GM04504 (cell line): ENCODE measurements around the gene NBPF6.
"Not testable (repeated sequence)": the region's sequence is repeated elsewhere in the genome, so short reads cannot be mapped to it uniquely, and the experiment has no call there.

Experiments used
- DNase-seq: peaks from one replicate; pipeline ENCODE4 v3.0.0-alpha.2; 2012; ENCODE audit warnings: low read depth

The NBPF6 gene

DNA sequence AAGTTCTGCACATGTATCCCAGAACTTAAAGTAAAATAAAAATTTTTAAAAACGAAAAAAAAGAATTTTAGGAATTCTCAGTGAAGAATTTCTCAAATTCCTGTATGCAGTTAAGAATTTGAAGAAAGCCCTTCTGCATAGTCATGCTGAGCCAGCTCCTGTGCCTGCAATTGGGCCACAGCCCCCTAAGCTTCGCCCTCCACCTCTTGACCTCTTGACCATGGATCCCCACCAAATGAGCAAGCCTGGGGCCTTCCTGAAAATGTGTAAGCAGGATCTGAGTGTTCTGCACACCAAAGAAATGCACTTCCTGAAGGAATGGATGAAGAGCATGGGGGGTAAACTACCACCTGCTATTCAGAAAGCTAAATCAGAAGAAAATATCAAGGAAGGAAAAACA, 52.0 kb downstream of the NBPF6 start:
- DNase-seq: no peak

DNA sequence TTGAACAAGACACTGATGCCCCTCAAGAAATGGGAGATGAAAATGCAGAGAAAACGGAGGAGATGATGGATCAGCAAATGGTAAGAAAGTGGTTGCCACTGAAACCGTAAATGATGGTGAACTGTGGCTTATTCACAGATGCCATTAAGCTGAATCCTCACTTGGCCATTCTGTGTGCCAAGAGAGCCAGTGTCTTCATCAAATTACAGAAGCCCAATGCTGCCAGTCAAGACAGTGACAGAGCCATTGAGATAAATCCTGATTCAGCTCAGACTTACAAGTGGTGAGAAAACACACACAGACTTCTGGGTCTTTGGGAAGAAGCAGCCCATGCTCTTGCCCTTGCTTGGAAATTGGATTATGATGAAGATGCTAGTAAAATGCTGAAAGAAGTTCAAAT, 52.5 kb downstream of the NBPF6 start:
- DNase-seq: peak; percentile 15

- peak; percentile 72 for DNase-seq
Observed at GRCh38 chr1:108503062-108503733, 53.1 kb downstream of the NBPF6 start.

- DNase-seq: no peak
Observed at GRCh38 chr1:108504447-108504846, 54.3 kb downstream of the NBPF6 start.

- no peak for DNase-seq
Observed at GRCh38 chr1:108505763-108506070, 55.6 kb downstream of the NBPF6 start.

GRCh38 chr1:108511764-108512163, 61.6 kb downstream of the NBPF6 start:
- DNase-seq: no peak

GRCh38 chr1:108512239-108513043, 62.3 kb downstream of the NBPF6 start:
- no peak for DNase-seq

- no peak for DNase-seq
Observed at GRCh38 chr1:108513044-108513415, 62.9 kb downstream of the NBPF6 start.

GRCh38 chr1:108513914-108514313, 63.8 kb downstream of the NBPF6 start:
- DNase-seq: not testable (repeated sequence)

DNA sequence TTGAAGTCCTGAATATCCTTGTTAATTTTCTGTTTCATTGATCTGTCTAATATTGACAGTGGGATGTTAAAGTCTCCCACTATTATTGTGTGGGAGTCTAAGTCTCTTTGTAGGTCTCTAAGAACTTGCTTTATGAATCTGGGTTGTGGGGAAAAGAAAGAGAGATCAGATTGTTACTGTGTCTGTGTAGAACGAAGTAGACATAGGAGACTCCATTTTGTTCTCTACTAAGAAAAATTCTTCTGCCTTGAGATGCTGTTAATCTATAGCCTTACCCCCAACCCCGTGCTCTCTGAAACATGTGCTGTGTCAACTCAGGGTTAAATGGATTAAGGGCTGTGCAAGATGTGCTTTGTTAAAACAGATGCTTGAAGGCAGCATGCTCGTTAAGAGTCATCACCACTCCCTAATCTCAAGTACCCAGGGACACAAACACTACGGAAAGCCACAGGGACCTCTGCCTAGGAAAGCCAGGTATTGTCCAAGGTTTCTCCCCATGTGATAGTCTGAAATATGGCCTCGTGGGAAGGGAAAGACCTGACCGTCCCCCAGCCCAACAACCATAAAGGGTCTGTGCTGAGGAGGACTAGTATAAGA, 67.3 kb downstream of the NBPF6 start:
- DNase-seq: not testable (repeated sequence)
